ENCODE results near the gene ATF6.

GRCh38 chr1:161940866-161941591, 174.9 kb downstream of the ATF6 start:
- no peak for TF ChIP-seq CTCF (IDR thresholded peaks at IDR 0.05)
- no peak for TF ChIP-seq POLR2A (IDR thresholded peaks at IDR 0.05)
- no peak for TF ChIP-seq POLR2AphosphoS5 (IDR thresholded peaks at IDR 0.05)

Data from breast epithelium (tissue), 3 donors.